22Rv1 (cell line): ENCODE measurements around the gene R3HDM2.

ENCODE experiments used
- CTCF ChIP-seq: fragments of 450-650 bp; IDR thresholded peaks from 2 replicates; pipeline ENCODE4 v1.5.1; 2017; ENCODE audit warnings: mild to moderate bottlenecking
- ZFX ChIP-seq: fragments of 450-650 bp; IDR thresholded peaks from 2 replicates; pipeline ENCODE4 v1.6.1; 2017; ENCODE audit warnings: antibody characterized with exemption, borderline replicate concordance

- TF ChIP-seq CTCF: no peak
- no peak for TF ChIP-seq ZFX
Observed at GRCh38 chr12:57475271-57476161, 44.7 kb upstream of the R3HDM2 start.
